Left lung (tissue), 10 donors: ENCODE measurements around the gene ARSI. TPM values are rescaled to one million over a fixed set of nuclear protein-coding genes. Genes with fewer than 3 reads are reported as not detected.

ENCODE experiments used
- ATAC-seq: fragments of 200-7000 bp; cut with Tn5 transposase; one replicate; pipeline ENCODE4 v1.9.1; 2020; ENCODE audit warnings: moderate library complexity
- DNase-seq, 4 donors: peaks; one replicate each; pipeline ENCODE4 v3.0.0-alpha.2; 2013 to 2020
- H3K27ac ChIP-seq, 2 donors: fragments of 200-600 bp; sonication (generic) in 1 of 2; one replicate each; pipeline versions ENCODE4 v1.5.0 to v1.8.0; 2020 to 2021
- H3K27me3 ChIP-seq, 2 donors: fragments of 200-600 bp; sonication (generic) in 1 of 2; one replicate each; pipeline versions ENCODE4 v1.5.0 to v1.8.0; 2020 to 2021
- H3K36me3 ChIP-seq, 2 donors: fragments of 200-600 bp; sonication (generic) in 1 of 2; one replicate each; pipeline versions ENCODE4 v1.5.0 to v1.8.0; 2020 to 2021
- H3K4me1 ChIP-seq, 2 donors: fragments of 200-600 bp; one replicate each; pipeline ENCODE4 v1.8.0; 2021
- H3K4me3 ChIP-seq, 2 donors: fragments of 200-600 bp; sonication (generic) in 1 of 2; one replicate each; pipeline versions ENCODE4 v1.5.0 to v1.8.0; 2020 to 2021; ENCODE audit warnings: mild to moderate bottlenecking in 1 of 2
- H3K9me3 ChIP-seq, 2 donors: fragments of 200-600 bp; sonication (generic) in 1 of 2; one replicate each; pipeline versions ENCODE4 v1.5.0 to v1.8.0; 2020 to 2021
- intact Hi-C, 2 donors: fragments of 100-400 bp; cut with DNase I; formaldehyde crosslinking; loops; one replicate each; pipeline versions ENCODE4 v1.11.2 to v1.14.2; 2022
- polyA plus RNA-seq, 6 donors: library from polyadenylated mRNA; unstranded; fragments of 120-200 nt; gene quantifications; one replicate each; pipeline ENCODE4 v1.2.1, GENCODE V29; 2013; ENCODE audit not compliant: insufficient read length in 6 of 6
- total RNA-seq, 2 donors: library from RNA; stranded (reverse); fragmentation: NEBNext Ultra II Directional; extraction: Animal tissue kit (Norgen Biotek cat#: 25700); gene quantifications; one replicate each; pipeline ENCODE4 v1.2.1, GENCODE V29; 2021
- TF ChIP-seq, protein P1 (sequence below), 2 donors: fragments of 200-600 bp; sonication (generic) in 1 of 2; IDR thresholded peaks; one replicate each; pipeline versions ENCODE4 v1.5.0 to v1.8.0; 2021; ENCODE audit warnings: antibody characterized with exemption in 2 of 2
- donor health status: DM: no; HTN: yes; CAD: no.
- donor health status: DM: no; HTN: no; CAD: no.

The ARSI gene
- total and polyA plus RNA-seq, 8 donors, result 6.6 to 31.8 (median 21.5) TPM

DNA sequence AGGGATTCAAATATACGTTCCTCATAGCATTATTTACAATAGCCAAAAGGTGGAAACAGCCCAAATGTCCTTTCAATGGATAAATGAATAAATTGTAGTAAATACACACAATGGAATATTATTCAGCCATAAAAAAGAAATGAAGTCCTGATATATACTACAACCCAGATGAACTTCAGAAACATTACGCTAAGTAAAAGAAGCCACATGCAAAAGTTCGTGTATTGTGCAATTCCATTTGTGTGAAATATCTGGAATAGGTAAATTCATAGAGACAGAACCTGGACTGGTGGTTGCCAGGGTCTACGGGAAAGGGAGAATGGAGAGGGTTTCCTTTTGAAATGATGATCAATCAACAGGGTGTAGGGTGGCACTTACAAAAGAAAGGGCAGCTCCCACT lies 12.5 kb upstream of the ARSI start:
- TF ChIP-seq, protein P1, sequence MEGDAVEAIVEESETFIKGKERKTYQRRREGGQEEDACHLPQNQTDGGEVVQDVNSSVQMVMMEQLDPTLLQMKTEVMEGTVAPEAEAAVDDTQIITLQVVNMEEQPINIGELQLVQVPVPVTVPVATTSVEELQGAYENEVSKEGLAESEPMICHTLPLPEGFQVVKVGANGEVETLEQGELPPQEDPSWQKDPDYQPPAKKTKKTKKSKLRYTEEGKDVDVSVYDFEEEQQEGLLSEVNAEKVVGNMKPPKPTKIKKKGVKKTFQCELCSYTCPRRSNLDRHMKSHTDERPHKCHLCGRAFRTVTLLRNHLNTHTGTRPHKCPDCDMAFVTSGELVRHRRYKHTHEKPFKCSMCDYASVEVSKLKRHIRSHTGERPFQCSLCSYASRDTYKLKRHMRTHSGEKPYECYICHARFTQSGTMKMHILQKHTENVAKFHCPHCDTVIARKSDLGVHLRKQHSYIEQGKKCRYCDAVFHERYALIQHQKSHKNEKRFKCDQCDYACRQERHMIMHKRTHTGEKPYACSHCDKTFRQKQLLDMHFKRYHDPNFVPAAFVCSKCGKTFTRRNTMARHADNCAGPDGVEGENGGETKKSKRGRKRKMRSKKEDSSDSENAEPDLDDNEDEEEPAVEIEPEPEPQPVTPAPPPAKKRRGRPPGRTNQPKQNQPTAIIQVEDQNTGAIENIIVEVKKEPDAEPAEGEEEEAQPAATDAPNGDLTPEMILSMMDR (IDR thresholded peaks at IDR 0.05), result no peak
- H3K9me3 ChIP-seq, result no peaks in the 10 kb centered on the region
- ATAC-seq (no peak), DNase-seq (no peak)
- intact Hi-C loops, result no loop called here
- no peaks in the 10 kb centered on the region for H3K27me3 ChIP-seq
- H3K27ac ChIP-seq, result no peak overlapping the region
- no peaks in the 10 kb centered on the region for H3K4me1 ChIP-seq
- no peaks in the 10 kb centered on the region for H3K36me3 ChIP-seq
- H3K4me3 ChIP-seq, result no peak overlapping the region

GRCh38 chr5:150313921-150314716 lies 11.4 kb upstream of the ARSI start:
- Histone ChIP-seq H3K4me1 (no peaks in the 10 kb centered on the region), H3K27me3 (no peaks in the 10 kb centered on the region), H3K27ac (no peak overlapping the region), H3K36me3 (no peaks in the 10 kb centered on the region), H3K4me3 (no peak overlapping the region), H3K9me3 (no peaks in the 10 kb centered on the region)
- TF ChIP-seq, protein P1 (IDR thresholded peaks at IDR 0.05), result no peak
- no peak for ATAC-seq
- intact Hi-C loops, result no loop called here
- DNase-seq, result no peak

DNA sequence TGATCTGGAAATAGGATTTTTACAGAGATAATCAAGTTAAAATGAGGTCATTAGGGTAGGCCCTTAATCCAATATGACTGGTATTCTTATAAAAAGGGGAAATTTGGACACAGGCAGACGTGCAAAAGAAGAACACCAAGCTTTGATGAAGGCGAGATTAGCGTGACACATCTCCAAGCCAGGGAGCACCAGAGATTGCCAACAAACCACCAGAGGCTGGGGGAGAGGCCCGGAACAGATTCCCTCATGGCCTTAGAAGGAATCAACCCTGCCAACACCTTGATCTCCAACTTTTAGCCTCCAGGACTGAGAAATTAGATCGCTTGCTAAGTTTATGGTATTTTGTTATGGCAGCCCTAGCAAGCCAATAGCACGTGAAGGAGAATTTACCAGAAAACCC lies 10.8 kb upstream of the ARSI start:
- no peaks in the 10 kb centered on the region for H3K9me3 ChIP-seq
- TF ChIP-seq, protein P1 (IDR thresholded peaks at IDR 0.05), result no peak
- intact Hi-C loops, result no loop called here
- H3K4me3 ChIP-seq, result no peak overlapping the region
- no peak overlapping the region for H3K27ac ChIP-seq
- ATAC-seq (no peak), DNase-seq (no peak)
- H3K4me1 ChIP-seq, result no peaks in the 10 kb centered on the region
- H3K27me3 ChIP-seq, result no peaks in the 10 kb centered on the region
- H3K36me3 ChIP-seq, result no peaks in the 10 kb centered on the region

GRCh38 chr5:150312518-150312917 lies 9.8 kb upstream of the ARSI start:
- Histone ChIP-seq H3K9me3 (no peaks in the 10 kb centered on the region), H3K4me1 (no peaks in the 10 kb centered on the region), H3K27ac (no peak overlapping the region), H3K4me3 (no peak overlapping the region), H3K27me3 (no peaks in the 10 kb centered on the region), H3K36me3 (no peaks in the 10 kb centered on the region)
- TF ChIP-seq, protein P1 (IDR thresholded peaks at IDR 0.05), result no peak
- intact Hi-C loops, result no loop called here
- ATAC-seq (no peak), DNase-seq (no peak)

- DNase-seq (no peak), ATAC-seq (no peak)
- no peaks in the 10 kb centered on the region for H3K4me1 ChIP-seq
- H3K36me3 ChIP-seq, result no peaks in the 10 kb centered on the region
- no peak overlapping the region for H3K4me3 ChIP-seq
- no peaks in the 10 kb centered on the region for H3K27me3 ChIP-seq
- no peak overlapping the region for H3K27ac ChIP-seq
- H3K9me3 ChIP-seq, result no peaks in the 10 kb centered on the region
- TF ChIP-seq, protein P1 (IDR thresholded peaks at IDR 0.05), result no peak
- intact Hi-C loops, result no loop called here
Measured at GRCh38 chr5:150311015-150311692, 8.4 kb upstream of the ARSI start.
